HepG2 (cell line): ENCODE data around the gene YIPF3. TPM values are rescaled to one million over a fixed set of nuclear protein-coding genes. Genes with fewer than 3 reads are reported as not detected.

Experiments
- ARHGAP35 ChIP-seq: sonication (generic); formaldehyde crosslinking; IDR thresholded peaks from 2 replicates; pipeline ENCODE4 v1.9.0; 2022; ENCODE audit warnings: mild to moderate bottlenecking, inconsistent platforms, moderate library complexity, missing genetic modification reagents, borderline replicate concordance
- ATRX ChIP-seq: sonication (generic); formaldehyde crosslinking; IDR thresholded peaks from 2 replicates; pipeline ENCODE4 v1.4.0; 2020; ENCODE audit warnings: missing genetic modification reagents, borderline replicate concordance
- CHCHD3 ChIP-seq: sonication (generic); formaldehyde crosslinking; IDR thresholded peaks from 2 replicates; pipeline ENCODE4 v1.8.0; 2022; ENCODE audit warnings: mild to moderate bottlenecking, missing genetic modification reagents, moderate library complexity
- HOXA5 ChIP-seq: sonication (generic); formaldehyde crosslinking; IDR thresholded peaks from 2 replicates; pipeline ENCODE4 v1.4.0; 2020; ENCODE audit warnings: missing genetic modification reagents
- KDM4B ChIP-seq: sonication (generic); formaldehyde crosslinking; IDR thresholded peaks from 2 replicates; pipeline ENCODE4 v1.4.0; 2020; ENCODE audit warnings: missing genetic modification reagents
- MXD4 ChIP-seq: IDR thresholded peaks from 2 replicates; pipeline ENCODE4 v1.6.1; 2016; ENCODE audit warnings: mild to moderate bottlenecking, missing biosample characterization, missing genetic modification reagents
- POLR2A ChIP-seq, 2 experiments: IDR thresholded peaks; 2 replicates each; pipeline ENCODE4 v1.6.1; 2011; ENCODE audit warnings: low read depth in 2 of 2, low read length in 2 of 2, mild to moderate bottlenecking in 1 of 2, moderate library complexity in 1 of 2; ENCODE audit not compliant: insufficient read depth in 1 of 2
- PRDM10 ChIP-seq: sonication (generic); formaldehyde crosslinking; IDR thresholded peaks from 2 replicates; pipeline ENCODE4 v1.4.0; 2020; ENCODE audit warnings: low read depth, missing genetic modification reagents
- RARA ChIP-seq: IDR thresholded peaks from 2 replicates; pipeline ENCODE4 v1.6.1; 2016; ENCODE audit warnings: missing genetic modification reagents, missing compliant biosample characterization
- TFDP1 ChIP-seq: IDR thresholded peaks from 2 replicates; pipeline ENCODE4 v1.6.1; 2016; ENCODE audit warnings: missing compliant biosample characterization, missing genetic modification reagents, borderline replicate concordance
- U2AF1 ChIP-seq: fragments of 200-400 bp; formaldehyde crosslinking; optimal IDR thresholded peaks from 2 replicates; pipeline ENCODE3; 2017; ENCODE audit warnings: mild to moderate bottlenecking, low read depth, low read length
- ZBTB14 ChIP-seq: sonication (generic); formaldehyde crosslinking; IDR thresholded peaks from 2 replicates; pipeline ENCODE4 v1.4.0; 2020; ENCODE audit warnings: missing genetic modification reagents
- ZBTB25 ChIP-seq: IDR thresholded peaks from 2 replicates; pipeline ENCODE4 v1.6.1; 2018; ENCODE audit warnings: missing genetic modification reagents
- ZFP90 ChIP-seq: sonication (generic); formaldehyde crosslinking; IDR thresholded peaks from 2 replicates; pipeline ENCODE4 v1.8.0; 2022; ENCODE audit warnings: missing genetic modification reagents, mild to moderate bottlenecking, inconsistent platforms, borderline replicate concordance
- ZNF232 ChIP-seq: sonication (generic); formaldehyde crosslinking; IDR thresholded peaks from 2 replicates; pipeline ENCODE4 v1.4.0; 2020; ENCODE audit warnings: missing genetic modification reagents, borderline replicate concordance
- ZNF496 ChIP-seq: sonication (generic); formaldehyde crosslinking; IDR thresholded peaks from 2 replicates; pipeline ENCODE4 v1.8.1; 2023; ENCODE audit warnings: mild to moderate bottlenecking, moderate library complexity, missing genetic modification reagents; ENCODE audit not compliant: insufficient replicate concordance
- ZNF577 ChIP-seq: sonication (generic); formaldehyde crosslinking; IDR thresholded peaks from 2 replicates; pipeline ENCODE4 v1.4.0; 2020; ENCODE audit warnings: mild to moderate bottlenecking, low read depth, missing genetic modification reagents, borderline replicate concordance
- ZNF615 ChIP-seq: sonication (generic); formaldehyde crosslinking; IDR thresholded peaks from 2 replicates; pipeline ENCODE4 v1.5.0; 2020; ENCODE audit warnings: mild to moderate bottlenecking, missing genetic modification reagents, borderline replicate concordance
- ZNF747 ChIP-seq: sonication (generic); formaldehyde crosslinking; IDR thresholded peaks from 2 replicates; pipeline ENCODE4 v1.8.1; 2023; ENCODE audit warnings: missing genetic modification reagents, mild to moderate bottlenecking, borderline replicate concordance
- ZNF773 ChIP-seq: sonication (generic); formaldehyde crosslinking; IDR thresholded peaks from 2 replicates; pipeline ENCODE4 v1.4.0; 2020; ENCODE audit warnings: missing genetic modification reagents, borderline replicate concordance
- ZNF775 ChIP-seq: sonication (generic); formaldehyde crosslinking; IDR thresholded peaks from 2 replicates; pipeline ENCODE4 v1.4.0; 2020; ENCODE audit warnings: missing genetic modification reagents, mild to moderate bottlenecking, moderate library complexity, borderline replicate concordance
- ZNF816 ChIP-seq: sonication (generic); formaldehyde crosslinking; IDR thresholded peaks from 2 replicates; pipeline ENCODE4 v1.8.0; 2022; ENCODE audit warnings: missing genetic modification reagents, mild to moderate bottlenecking, borderline replicate concordance
- polyA plus RNA-seq, 8 experiments: library from polyadenylated mRNA; depleted of rRNA in 3 of 8; stranded (reverse) in 7 of 8; unstranded in 1 of 8; fragments of >200 nt; fragmentation: Illumina TruSeq in 4 of 8; extraction: Trizol in 4 of 8; gene quantifications; 2 replicates each; pipeline versions ENCODE4 v1.2.1 to v1.2.3, GENCODE V29; 2011 to 2016; ENCODE audit warnings: low read depth in 4 of 8, missing spikeins in 1 of 8, mixed read lengths in 1 of 8; ENCODE audit not compliant: insufficient read depth in 1 of 8
- total RNA-seq, 5 experiments: library from RNA; depleted of rRNA; stranded (reverse); fragments of >200 nt; fragmentation: Illumina TruSeq; extraction: Trizol; gene quantifications; 2 replicates each; pipeline ENCODE4 v1.2.3, GENCODE V29; 2016; ENCODE audit warnings: low read depth in 1 of 5

YIPF3 gene
- total and polyA plus RNA-seq, 2 of the 13 experiments (the other 11 are each of a cell fraction or from before 2014, with no cell fraction given), result 107 to 206 TPM

GRCh38 chr6:43477235-43478007 lies 39.3 kb downstream of the YIPF3 start, which contains the start of gene TJAP1 (continued):
- TF ChIP-seq MXD4 (CRISPR knock-in tag) (no peak), CHCHD3 (CRISPR knock-in tag) (no peak), ZNF775 (CRISPR knock-in tag) (peak; percentile 69; the same call in 1 of the 2 replicates), ZNF232 (CRISPR knock-in tag) (no peak), TFDP1 (CRISPR knock-in tag) (peak; percentile 93), PRDM10 (CRISPR knock-in tag) (no peak), ATRX (CRISPR knock-in tag) (no peak), POLR2A (IDR thresholded peaks at IDR 0.05; ENCODE audit: insufficient read depth in 1 of 2, low read depth in 2 of 2, low read length in 2 of 2) (peak; percentile 75 to 88), ARHGAP35 (CRISPR knock-in tag) (no peak), ZBTB25 (CRISPR knock-in tag) (no peak), KDM4B (CRISPR knock-in tag) (no peak), U2AF1 (no peak), ZNF496 (CRISPR knock-in tag) (no peak), ZBTB14 (CRISPR knock-in tag) (no peak), ZNF577 (CRISPR knock-in tag) (0 out of 2 replicates have a peak, but pooled peaks have one; percentile 76), ZNF747 (no peak; the same call in none of the 2 replicates), ZNF773 (CRISPR knock-in tag) (no peak; the same call in 1 of the 2 replicates), RARA (CRISPR knock-in tag) (0 out of 2 replicates have a peak, but pooled peaks have one; percentile 29), ZNF615 (CRISPR knock-in tag) (peak; percentile 66; the same call in 1 of the 2 replicates), HOXA5 (CRISPR knock-in tag) (no peak; the same call in 1 of the 2 replicates), ZNF816 (CRISPR knock-in tag) (peak; percentile 75; the same call in 1 of the 2 replicates), ZFP90 (CRISPR knock-in tag) (peak; percentile 47)
